ENCODE results near the gene LTA.
A peak's percentile ranks its signal among the peaks of the same experiment; 100 is the strongest.

GRCh38 chr6:31547727-31548543 lies 24.2 kb upstream of the LTA start:
- TF ChIP-seq CTCF (IDR thresholded peaks at IDR 0.05) (no peak), POLR2A (IDR thresholded peaks at IDR 0.05) (no peak), EP300 (IDR thresholded peaks at IDR 0.05) (peak in 1 of 2 donors; percentile 13)
